AG08396 (cell line): Measurements from ENCODE around the gene PACRG.

Experiments
- DNase-seq: peaks from one replicate; pipeline ENCODE4 v3.0.0; 2012; ENCODE audit warnings: low spot score, mixed read lengths

The PACRG gene

GRCh38 chr6:163085426-163085825 is 357.7 kb downstream of the PACRG start:
- DNase-seq = no peak

- DNase-seq = no peak
These were observed 358.3 kb downstream of the PACRG start for GRCh38 chr6:163085861-163086623.

- no peak for DNase-seq
These were observed 358.8 kb downstream of the PACRG start for GRCh38 chr6:163086624-163086920.

GRCh38 chr6:163087981-163088380 is 360.2 kb downstream of the PACRG start:
- DNase-seq = no peak

GRCh38 chr6:163092876-163093275 is 365.1 kb downstream of the PACRG start:
- DNase-seq = no peak

GRCh38 chr6:163094881-163095280 is 367.1 kb downstream of the PACRG start:
- DNase-seq = no peak

GRCh38 chr6:163095401-163095800 is 367.6 kb downstream of the PACRG start:
- no peak for DNase-seq

GRCh38 chr6:163098827-163099479 is 371.2 kb downstream of the PACRG start:
- DNase-seq = no peak

GRCh38 chr6:163099621-163100171 is 371.9 kb downstream of the PACRG start:
- DNase-seq = no peak

- DNase-seq = no peak
These were observed 372.5 kb downstream of the PACRG start for GRCh38 chr6:163100259-163100658.

GRCh38 chr6:163113358-163113962 is 385.7 kb downstream of the PACRG start:
- DNase-seq = no peak

GRCh38 chr6:163118941-163119340 is 391.2 kb downstream of the PACRG start:
- DNase-seq = no peak

GRCh38 chr6:163120223-163120622 is 392.4 kb downstream of the PACRG start:
- DNase-seq = no peak

GRCh38 chr6:163121270-163121669 is 393.5 kb downstream of the PACRG start:
- no peak for DNase-seq

GRCh38 chr6:163122365-163122764 is 394.6 kb downstream of the PACRG start:
- no peak for DNase-seq

- no peak for DNase-seq
These were observed 395.3 kb downstream of the PACRG start for GRCh38 chr6:163123098-163123497.

GRCh38 chr6:163126741-163127140 is 399.0 kb downstream of the PACRG start:
- no peak for DNase-seq

- no peak for DNase-seq
These were observed 399.8 kb downstream of the PACRG start for GRCh38 chr6:163127587-163127986.

GRCh38 chr6:163128324-163128723 is 400.6 kb downstream of the PACRG start:
- no peak for DNase-seq

- no peak for DNase-seq
These were observed 404.4 kb downstream of the PACRG start for GRCh38 chr6:163132050-163132750.

- DNase-seq = no peak
These were observed 405.2 kb downstream of the PACRG start for GRCh38 chr6:163133017-163133416.

- no peak for DNase-seq
These were observed 405.9 kb downstream of the PACRG start for GRCh38 chr6:163133691-163134090.
